WTC11 (cell line): ENCODE data around the gene PHACTR2. TPM values are rescaled to one million over a fixed set of nuclear protein-coding genes. Genes with fewer than 3 reads are reported as not detected.

Experiments used
- ATAC-seq: fragments of 200-7000 bp; cut with Tn5 transposase; 2 replicates; pipeline ENCODE4 v1.10.0; 2021; ENCODE audit warnings: mild to moderate bottlenecking, moderate library complexity
- CTCF ChIA-PET: fragments of 300-600 bp; sonication (Branson Sonifier 250); formaldehyde crosslinking; loops from one replicate; lab custom pipeline; 2021; ENCODE audit warnings: antibody characterized with exemption; lab: Charles Lee
- POLR2A ChIA-PET: fragments of 350-600 bp; sonication (Branson Sonifier 250); formaldehyde crosslinking; loops from one replicate; lab custom pipeline; 2021; ENCODE audit warnings: antibody characterized with exemption; lab: Charles Lee
- DNase-seq: peaks from one replicate; pipeline ENCODE4 v3.0.0; 2021; ENCODE audit warnings: low spot score
- H3K27ac Mint-ChIP-seq: 2 replicates; pipeline ENCODE4 v1.8.0; 2021; ENCODE audit warnings: mixed read lengths
- H3K27me3 Mint-ChIP-seq: 2 replicates; pipeline ENCODE4 v1.8.0; 2021; ENCODE audit warnings: low read depth, mild to moderate bottlenecking, moderate library complexity, mixed read lengths
- H3K36me3 Mint-ChIP-seq: 2 replicates; pipeline ENCODE4 v1.8.0; 2021; ENCODE audit warnings: mixed read lengths
- H3K4me1 Mint-ChIP-seq: 2 replicates; pipeline ENCODE4 v1.8.0; 2022; ENCODE audit warnings: mixed read lengths
- H3K4me3 Mint-ChIP-seq: 2 replicates; pipeline ENCODE4 v1.8.0; 2021; ENCODE audit warnings: mild to moderate bottlenecking, moderate library complexity, mixed read lengths
- H3K9me3 Mint-ChIP-seq: 2 replicates; pipeline ENCODE4 v1.8.0; 2021; ENCODE audit warnings: mixed read lengths
- ARID4B ChIP-seq: sonication (generic); formaldehyde crosslinking; IDR thresholded peaks from 2 replicates; pipeline ENCODE4 v1.8.0; 2023; ENCODE audit warnings: missing genetic modification reagents, mild to moderate bottlenecking, borderline replicate concordance
- ATF3 ChIP-seq: sonication (generic); formaldehyde crosslinking; conservative IDR thresholded peaks from 2 replicates; pipeline ENCODE4 v1.8.1; 2022; ENCODE audit warnings: mild to moderate bottlenecking, missing genetic modification reagents
- FOXP4 ChIP-seq: sonication (generic); formaldehyde crosslinking; IDR thresholded peaks from 2 replicates; pipeline ENCODE4 v1.8.0; 2022; ENCODE audit warnings: mild to moderate bottlenecking, missing genetic modification reagents
- GRHL2 ChIP-seq: fragments of 250-450 bp; sonication (Bioruptor Pico); IDR thresholded peaks from 2 replicates; pipeline ENCODE4 v1.8.0; 2022; ENCODE audit warnings: mild to moderate bottlenecking, moderate library complexity; ENCODE audit not compliant: insufficient replicate concordance, severe bottlenecking
- GTF2I ChIP-seq: fragments of 250-450 bp; sonication (Bioruptor Pico); conservative IDR thresholded peaks from 2 replicates; pipeline ENCODE4 v1.4.0; 2021; ENCODE audit warnings: mild to moderate bottlenecking
- HMGA2 ChIP-seq: fragments of 250-450 bp; sonication (Bioruptor Pico); IDR thresholded peaks from 2 replicates; pipeline ENCODE4 v1.4.0; 2021; ENCODE audit warnings: mild to moderate bottlenecking, moderate library complexity
- MLX ChIP-seq: sonication (generic); formaldehyde crosslinking; IDR thresholded peaks from 2 replicates; pipeline ENCODE4 v1.8.1; 2023; ENCODE audit warnings: mild to moderate bottlenecking, missing genetic modification reagents, moderate library complexity
- RELA ChIP-seq: sonication (generic); formaldehyde crosslinking; IDR thresholded peaks from 2 replicates; pipeline ENCODE4 v1.8.1; 2022; ENCODE audit warnings: missing genetic modification reagents, mild to moderate bottlenecking, borderline replicate concordance
- SMAD3 ChIP-seq: sonication (generic); formaldehyde crosslinking; IDR thresholded peaks from 2 replicates; pipeline ENCODE4 v1.8.0; 2022; ENCODE audit warnings: missing genetic modification reagents, mild to moderate bottlenecking, borderline replicate concordance
- SMAD4 ChIP-seq: sonication (generic); formaldehyde crosslinking; IDR thresholded peaks from 2 replicates; pipeline ENCODE4 v1.8.0; 2022; ENCODE audit warnings: mild to moderate bottlenecking, missing genetic modification reagents
- TEAD4 ChIP-seq: sonication (generic); formaldehyde crosslinking; IDR thresholded peaks from 2 replicates; pipeline ENCODE4 v1.8.0; 2022; ENCODE audit warnings: mild to moderate bottlenecking, missing genetic modification reagents
- ZNF138 ChIP-seq: sonication (generic); formaldehyde crosslinking; conservative IDR thresholded peaks from 2 replicates; pipeline ENCODE4 v1.8.1; 2022; ENCODE audit warnings: mild to moderate bottlenecking, moderate library complexity, missing genetic modification reagents
- ZNF219 ChIP-seq: sonication (generic); formaldehyde crosslinking; IDR thresholded peaks from 2 replicates; pipeline ENCODE4 v1.8.0; 2023; ENCODE audit warnings: missing genetic modification reagents, mild to moderate bottlenecking, borderline replicate concordance
- ZNF425 ChIP-seq: fragments of 250-450 bp; sonication (Bioruptor Pico); conservative IDR thresholded peaks from 2 replicates; pipeline ENCODE4 v1.9.0; 2021; ENCODE audit warnings: mild to moderate bottlenecking
- total RNA-seq: library from RNA; stranded (reverse); gene quantifications from 3 replicates; pipeline ENCODE4 v1.2.3, GENCODE V29; 2021

The PHACTR2 gene
- total RNA-seq, 1 experiment from 2014 or later = 90.5 TPM

- peak; percentile 81; the same call in 1 of the 2 replicates for TF ChIP-seq ARID4B (CRISPR knock-in tag)
- no peak for TF ChIP-seq ZNF219 (CRISPR knock-in tag)
- TF ChIP-seq SMAD3 (CRISPR knock-in tag) = no peak
- TF ChIP-seq SMAD4 (CRISPR knock-in tag) = no peak
- TF ChIP-seq RELA (CRISPR knock-in tag) = no peak
- no peak for TF ChIP-seq MLX (CRISPR knock-in tag)
- TF ChIP-seq FOXP4 (CRISPR knock-in tag) = peak; percentile 38; the same call in 1 of the 2 replicates
- TF ChIP-seq ZNF138 = no peak
- no peak for TF ChIP-seq GRHL2
- no peak for TF ChIP-seq HMGA2 (CRISPR knock-in tag)
Observed at GRCh38 chr6:143677891-143678791, at the start of gene PHACTR2 (continued).

- H3K4me3 Mint-ChIP-seq = no peak overlapping the region
- no peaks in the 10 kb centered on the region for H3K27me3 Mint-ChIP-seq
- peaks cover 3% of the 10 kb centered on the region for H3K4me1 Mint-ChIP-seq
- H3K36me3 Mint-ChIP-seq = no peaks in the 10 kb centered on the region
- DNase-seq = no peak
- POLR2A ChIA-PET = no interaction called here
- ATAC-seq = no peak
- H3K27ac Mint-ChIP-seq = no peak overlapping the region
- CTCF ChIA-PET = no interaction called here
- H3K9me3 Mint-ChIP-seq = peaks cover 11% of the 10 kb centered on the region; the same call in 1 of the 2 replicates
- TF ChIP-seq ARID4B (CRISPR knock-in tag) = no peak
- no peak for TF ChIP-seq GRHL2
- no peak for TF ChIP-seq ATF3
- no peak for TF ChIP-seq GTF2I (CRISPR knock-in tag)
- TF ChIP-seq ZNF425 (CRISPR knock-in tag) = no peak
- TF ChIP-seq TEAD4 (CRISPR knock-in tag) = no peak
Observed at GRCh38 chr6:143629104-143630080, 48.4 kb upstream of the PHACTR2 start.
